Trophoblast cell (in vitro differentiated cells and primary cell): ENCODE results near the gene PTPRM.

ENCODE experiments used
- DNase-seq, 2 donors: peaks; one replicate each; pipeline ENCODE4 v3.0.0-alpha.2; 2016
- H2AFZ ChIP-seq: 2 replicates; pipeline ENCODE4 v1.6.1; 2013; ENCODE audit warnings: low read length, moderate library complexity, mild to moderate bottlenecking; ENCODE audit not compliant: insufficient read depth, poor library complexity
- H2AK5ac ChIP-seq: 2 replicates; pipeline ENCODE4 v1.6.1; 2013; ENCODE audit warnings: mild to moderate bottlenecking, low read length
- H2BK120ac ChIP-seq: 2 replicates; pipeline ENCODE4 v1.6.1; 2013; ENCODE audit warnings: low read length, mild to moderate bottlenecking, moderate library complexity; ENCODE audit not compliant: insufficient read depth, poor library complexity
- H2BK12ac ChIP-seq: 2 replicates; pipeline ENCODE4 v1.6.1; 2013; ENCODE audit warnings: mild to moderate bottlenecking, low read length, moderate library complexity
- H2BK5ac ChIP-seq: 2 replicates; pipeline ENCODE4 v1.6.1; 2013; ENCODE audit warnings: low read length, low read depth, moderate library complexity, mild to moderate bottlenecking; ENCODE audit not compliant: poor library complexity
- H3K14ac ChIP-seq: 2 replicates; pipeline ENCODE4 v1.6.1; 2013; ENCODE audit warnings: mild to moderate bottlenecking, low read length
- H3K18ac ChIP-seq: 2 replicates; pipeline ENCODE4 v1.6.1; 2013; ENCODE audit warnings: mild to moderate bottlenecking, low read length
- H3K23ac ChIP-seq: 2 replicates; pipeline ENCODE4 v1.6.1; 2013; ENCODE audit warnings: low read length
- H3K27ac ChIP-seq: 2 replicates; pipeline ENCODE4 v1.5.1; 2013; ENCODE audit warnings: low read depth, mild to moderate bottlenecking, inconsistent platforms, low read length, moderate library complexity
- H3K27me3 ChIP-seq: 2 replicates; pipeline ENCODE4 v1.6.1; 2013; ENCODE audit warnings: inconsistent platforms, mild to moderate bottlenecking, low read length, moderate library complexity; ENCODE audit not compliant: insufficient read depth
- H3K36me3 ChIP-seq, 2 experiments: 1 replicate in 1 of 2; 2 replicates in 1 of 2; pipeline ENCODE4 v1.6.1; 2013; ENCODE audit warnings: low read length in 2 of 2, mild to moderate bottlenecking in 2 of 2, moderate library complexity in 1 of 2; ENCODE audit not compliant: insufficient read depth in 2 of 2, control insufficient read depth in 1 of 2
- H3K4ac ChIP-seq: 2 replicates; pipeline ENCODE4 v1.6.1; 2013; ENCODE audit warnings: low read depth, mild to moderate bottlenecking, low read length, moderate library complexity
- H3K4me1 ChIP-seq, 2 experiments: 1 replicate in 1 of 2; 2 replicates in 1 of 2; pipeline ENCODE4 v1.6.1; 2013; ENCODE audit warnings: low read length in 2 of 2, mild to moderate bottlenecking in 2 of 2, moderate library complexity in 1 of 2; ENCODE audit not compliant: insufficient read depth in 2 of 2, control insufficient read depth in 1 of 2
- H3K4me2 ChIP-seq: 2 replicates; pipeline ENCODE4 v1.6.1; 2013; ENCODE audit warnings: inconsistent platforms, mild to moderate bottlenecking, low read length, moderate library complexity
- H3K4me3 ChIP-seq: 2 replicates; pipeline ENCODE4 v1.5.1; 2013; ENCODE audit warnings: mild to moderate bottlenecking, low read depth, low read length, inconsistent platforms
- H3K79me1 ChIP-seq: one replicate; pipeline ENCODE4 v1.6.1; 2013; ENCODE audit warnings: low read length
- H3K79me2 ChIP-seq: 2 replicates; pipeline ENCODE4 v1.6.1; 2013; ENCODE audit warnings: low read length, mild to moderate bottlenecking; ENCODE audit not compliant: control insufficient read depth, insufficient read depth, poor library complexity
- H3K9ac ChIP-seq: 2 replicates; pipeline ENCODE4 v1.6.1; 2013; ENCODE audit warnings: mild to moderate bottlenecking, low read length
- H3K9me3 ChIP-seq: 2 replicates; pipeline ENCODE4 v1.6.1; 2013; ENCODE audit warnings: low read depth, mild to moderate bottlenecking, control low read depth, inconsistent platforms, low read length; ENCODE audit not compliant: insufficient read depth
- H4K12ac ChIP-seq: 2 replicates; pipeline ENCODE4 v1.6.1; 2013; ENCODE audit warnings: low read depth, mild to moderate bottlenecking, low read length, moderate library complexity
- H4K8ac ChIP-seq: 2 replicates; pipeline ENCODE4 v1.6.1; 2013; ENCODE audit warnings: low read depth, mild to moderate bottlenecking, low read length, moderate library complexity
- H4K91ac ChIP-seq: one replicate; pipeline ENCODE4 v1.6.1; 2013; ENCODE audit warnings: low read depth, mild to moderate bottlenecking, low read length, moderate library complexity
- WGBS: extraction: QIAGEN DNeasy Blood & Tissue Kit; methylation state at CpG from one replicate; pipeline ENCODE4 v1.1.7; 2013; ENCODE audit warnings: missing lambda C conversion rate; ENCODE audit not compliant: insufficient read length, insufficient coverage; ENCODE audit errors: extremely low coverage; 5-methylcytosine and 5-hydroxymethylcytosine counted together

The PTPRM gene

DNA sequence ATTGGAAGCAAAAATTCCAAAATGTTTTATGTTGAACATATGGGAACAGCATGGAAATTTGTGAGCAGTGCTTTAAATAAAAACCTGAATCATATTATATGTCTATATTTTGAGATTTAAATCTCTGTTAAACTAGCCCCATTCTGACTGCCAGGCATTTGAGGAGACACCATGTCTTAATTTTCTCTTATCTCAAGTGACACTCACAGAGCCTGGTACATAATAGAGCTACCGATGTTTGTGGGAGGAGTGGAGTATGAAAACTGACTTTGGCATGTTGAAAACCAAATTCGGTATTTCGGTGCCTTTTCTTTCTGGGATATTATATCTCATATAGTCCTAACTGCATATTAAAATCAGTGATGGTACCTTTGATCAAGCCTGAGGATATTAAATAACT is 124.1 kb downstream of the PTPRM start:
- Histone ChIP-seq H3K4me2 (no peak overlapping the region), H3K18ac (no peak overlapping the region)

DNA sequence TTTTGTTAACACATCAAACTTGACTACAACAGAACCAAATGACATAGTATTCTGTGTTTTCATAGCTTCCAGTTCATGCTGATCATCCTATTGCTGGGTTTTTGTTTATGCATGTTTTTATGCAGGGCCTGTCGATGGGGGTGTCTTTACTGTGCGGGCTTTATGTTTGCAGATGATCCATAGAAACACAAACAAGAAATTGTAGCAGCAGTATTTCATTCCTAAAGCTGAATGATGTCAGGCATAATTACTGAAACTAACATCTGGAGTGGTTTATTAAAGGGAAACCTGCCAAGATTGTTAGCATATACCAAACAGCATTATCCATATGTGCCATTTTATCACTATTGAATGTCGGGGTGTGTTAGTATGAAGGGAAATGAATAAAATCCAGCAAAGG is 129.7 kb downstream of the PTPRM start:
- Histone ChIP-seq H3K4me1 (no peaks in the 10 kb centered on the region), H3K36me3 (no peaks in the 10 kb centered on the region), H3K18ac (no peak overlapping the region), H2BK120ac (no peak overlapping the region), H3K79me1 (no peaks in the 10 kb centered on the region), H3K27ac (no peak overlapping the region), H3K23ac (no peak overlapping the region), H3K9ac (no peak overlapping the region), H3K14ac (no peak overlapping the region), H2AK5ac (no peak overlapping the region), H3K4me2 (no peak overlapping the region), H3K79me2 (peaks cover 5% of the 10 kb centered on the region), H4K91ac (no peak overlapping the region), H3K4me3 (no peak overlapping the region), H4K12ac (no peak overlapping the region), H2AFZ (no peak overlapping the region), H2BK12ac (no peak overlapping the region), H4K8ac (no peak overlapping the region), H2BK5ac (no peak overlapping the region), H3K27me3 (no peaks in the 10 kb centered on the region), H3K9me3 (no peaks in the 10 kb centered on the region), H3K4ac (no peak overlapping the region)
- no peak for DNase-seq
- no CpG with 5 or more reads among the region's 3 CpGs for WGBS

More for the DNA sequence above, 124.1 kb downstream of the PTPRM start:
- Histone ChIP-seq H2AFZ (no peak overlapping the region), H3K9ac (no peak overlapping the region), H3K4me3 (no peak overlapping the region), H4K91ac (no peak overlapping the region), H2BK5ac (no peak overlapping the region), H2AK5ac (no peak overlapping the region), H3K4me1 (no peaks in the 10 kb centered on the region), H3K79me1 (no peaks in the 10 kb centered on the region), H3K9me3 (no peaks in the 10 kb centered on the region), H2BK12ac (no peak overlapping the region), H3K14ac (no peak overlapping the region), H2BK120ac (no peak overlapping the region), H3K27me3 (no peaks in the 10 kb centered on the region), H4K8ac (no peak overlapping the region), H4K12ac (no peak overlapping the region), H3K36me3 (no peaks in the 10 kb centered on the region), H3K23ac (no peak overlapping the region), H3K27ac (no peak overlapping the region), H3K4ac (no peak overlapping the region), H3K79me2 (peaks cover 3% of the 10 kb centered on the region)
- no peak for DNase-seq
- no CpG with 5 or more reads among the region's 3 CpGs for WGBS

DNA sequence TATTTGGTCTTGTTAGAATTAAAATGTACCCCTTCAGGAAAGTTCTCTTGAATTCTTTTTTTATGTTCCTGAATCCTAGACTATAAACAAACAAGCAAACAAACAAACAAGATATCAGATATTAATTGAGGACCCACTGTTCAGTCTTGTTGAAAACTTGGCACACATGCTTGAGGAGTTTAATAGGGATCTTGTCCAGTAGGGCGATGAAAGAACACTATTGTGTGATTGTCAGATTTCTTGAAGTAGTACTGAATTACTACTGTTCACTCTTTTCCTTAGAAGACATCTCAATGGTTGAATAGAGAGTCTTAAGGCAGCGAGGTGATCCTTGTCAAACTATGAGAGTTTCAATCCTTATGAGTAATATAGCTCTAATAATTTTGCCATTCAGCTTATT is 130.2 kb downstream of the PTPRM start:
- Histone ChIP-seq H3K27me3 (no peaks in the 10 kb centered on the region), H2BK12ac (no peak overlapping the region), H2AK5ac (no peak overlapping the region), H3K4me3 (no peak overlapping the region), H3K9me3 (no peaks in the 10 kb centered on the region), H3K36me3 (no peaks in the 10 kb centered on the region), H3K14ac (no peak overlapping the region), H3K79me1 (no peaks in the 10 kb centered on the region), H3K4ac (no peak overlapping the region), H2BK120ac (no peak overlapping the region), H3K9ac (no peak overlapping the region), H3K18ac (no peak overlapping the region), H4K8ac (no peak overlapping the region), H3K4me2 (no peak overlapping the region), H3K23ac (no peak overlapping the region), H2BK5ac (no peak overlapping the region), H3K27ac (no peak overlapping the region), H4K12ac (no peak overlapping the region), H3K4me1 (no peaks in the 10 kb centered on the region), H2AFZ (no peak overlapping the region), H3K79me2 (peaks cover 5% of the 10 kb centered on the region), H4K91ac (no peak overlapping the region)
- no peak for DNase-seq
- WGBS: no CpG with 5 or more reads among the region's 2 CpGs

DNA sequence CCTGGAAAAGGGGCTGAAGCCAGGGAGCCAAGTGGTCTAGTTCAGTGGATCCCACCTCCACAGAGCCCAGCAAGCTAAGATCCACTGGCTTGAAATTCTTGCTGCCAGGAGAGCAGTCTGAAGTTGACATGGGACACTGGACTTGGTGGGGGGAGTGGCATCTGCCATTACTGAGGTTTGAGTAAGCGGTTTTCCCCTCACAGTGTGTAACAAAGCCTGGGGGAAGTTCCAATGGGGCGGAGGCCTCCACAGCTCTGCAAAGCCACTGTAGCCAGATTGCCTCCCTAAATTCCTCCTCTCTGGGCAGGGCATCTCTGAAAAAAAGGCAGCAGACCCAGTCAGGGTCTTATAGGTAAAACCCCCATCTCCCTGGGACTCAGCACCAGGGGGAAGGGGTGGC is 144.4 kb downstream of the PTPRM start:
- DNase-seq: no peak

More for the DNA sequence above, 144.4 kb downstream of the PTPRM start:
- Histone ChIP-seq H3K18ac (no peak overlapping the region), H2AFZ (no peak overlapping the region), H3K4ac (no peak overlapping the region), H2BK5ac (no peak overlapping the region), H3K27ac (no peak overlapping the region), H3K27me3 (no peaks in the 10 kb centered on the region), H2BK120ac (no peak overlapping the region), H3K23ac (no peak overlapping the region), H4K12ac (no peak overlapping the region), H3K36me3 (no peaks in the 10 kb centered on the region), H3K79me1 (no peaks in the 10 kb centered on the region), H4K8ac (no peak overlapping the region), H3K79me2 (peaks cover 2% of the 10 kb centered on the region), H2BK12ac (no peak overlapping the region), H2AK5ac (no peak overlapping the region), H3K4me2 (no peak overlapping the region), H3K9me3 (no peaks in the 10 kb centered on the region), H3K4me1 (peaks cover 0 to 7% of the 10 kb centered on the region in 2 experiments), H4K91ac (no peak overlapping the region), H3K9ac (no peak overlapping the region), H3K4me3 (no peak overlapping the region), H3K14ac (no peak overlapping the region)
- WGBS: no CpG with 5 or more reads among the region's 2 CpGs
